Measurements from ENCODE around the gene SERF2. TPM values are rescaled to one million over a fixed set of nuclear protein-coding genes. Genes with fewer than 3 reads are reported as not detected.
"Not testable (repeated sequence)": the region's sequence is repeated elsewhere in the genome, so short reads cannot be mapped to it uniquely, and the experiment has no call there.

The SERF2 gene
- total RNA-seq, 1 donor from 2014 or later, result 578 TPM

DNA sequence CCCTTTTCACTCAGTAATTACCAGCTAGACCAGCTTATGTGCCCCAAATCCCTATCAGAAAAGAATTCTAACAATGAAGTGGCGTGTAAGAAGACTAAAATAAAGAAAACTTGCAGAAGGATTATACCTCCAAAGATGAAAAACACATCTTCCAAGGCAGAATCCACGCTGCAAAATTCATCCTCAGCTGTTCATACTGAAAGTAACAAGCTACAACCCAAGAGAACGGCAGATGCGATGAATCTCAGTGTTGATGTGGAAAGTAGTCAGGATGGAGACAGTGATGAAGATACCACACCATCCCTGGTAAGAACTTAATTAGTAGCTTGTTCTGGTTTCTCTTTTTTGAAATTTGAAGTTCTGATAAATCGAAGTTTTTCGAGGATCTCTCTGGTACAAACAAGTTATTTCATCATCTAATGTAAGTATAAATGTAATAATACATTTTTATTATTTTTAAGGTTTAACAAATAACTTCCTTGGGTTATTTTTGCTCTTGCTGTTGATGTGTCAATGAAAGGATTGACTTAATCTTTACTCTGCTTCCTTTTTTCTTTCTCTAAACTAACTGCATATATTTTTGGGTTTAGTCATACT is 36.0 kb downstream of the SERF2 start:
- TF ChIP-seq, protein P1, sequence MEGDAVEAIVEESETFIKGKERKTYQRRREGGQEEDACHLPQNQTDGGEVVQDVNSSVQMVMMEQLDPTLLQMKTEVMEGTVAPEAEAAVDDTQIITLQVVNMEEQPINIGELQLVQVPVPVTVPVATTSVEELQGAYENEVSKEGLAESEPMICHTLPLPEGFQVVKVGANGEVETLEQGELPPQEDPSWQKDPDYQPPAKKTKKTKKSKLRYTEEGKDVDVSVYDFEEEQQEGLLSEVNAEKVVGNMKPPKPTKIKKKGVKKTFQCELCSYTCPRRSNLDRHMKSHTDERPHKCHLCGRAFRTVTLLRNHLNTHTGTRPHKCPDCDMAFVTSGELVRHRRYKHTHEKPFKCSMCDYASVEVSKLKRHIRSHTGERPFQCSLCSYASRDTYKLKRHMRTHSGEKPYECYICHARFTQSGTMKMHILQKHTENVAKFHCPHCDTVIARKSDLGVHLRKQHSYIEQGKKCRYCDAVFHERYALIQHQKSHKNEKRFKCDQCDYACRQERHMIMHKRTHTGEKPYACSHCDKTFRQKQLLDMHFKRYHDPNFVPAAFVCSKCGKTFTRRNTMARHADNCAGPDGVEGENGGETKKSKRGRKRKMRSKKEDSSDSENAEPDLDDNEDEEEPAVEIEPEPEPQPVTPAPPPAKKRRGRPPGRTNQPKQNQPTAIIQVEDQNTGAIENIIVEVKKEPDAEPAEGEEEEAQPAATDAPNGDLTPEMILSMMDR (conservative IDR thresholded peaks at IDR 0.05), result no peak
- Mint-ChIP-seq H3K36me3 (ENCODE audit: low read depth) (peaks cover 11% of the 10 kb centered on the region), H3K9me3 (peaks cover 5% of the 10 kb centered on the region), H3K4me1 (peaks cover 43% of the 10 kb centered on the region), H3K27ac (ENCODE audit: unreplicated experiment) (no peak overlapping the region), H3K4me3 (peak overlapping the region; percentile 96), H3K27me3 (ENCODE audit: low read depth) (no peaks in the 10 kb centered on the region)
- DNase-seq (ENCODE audit: low read depth, low spot score), result no peak

DNA sequence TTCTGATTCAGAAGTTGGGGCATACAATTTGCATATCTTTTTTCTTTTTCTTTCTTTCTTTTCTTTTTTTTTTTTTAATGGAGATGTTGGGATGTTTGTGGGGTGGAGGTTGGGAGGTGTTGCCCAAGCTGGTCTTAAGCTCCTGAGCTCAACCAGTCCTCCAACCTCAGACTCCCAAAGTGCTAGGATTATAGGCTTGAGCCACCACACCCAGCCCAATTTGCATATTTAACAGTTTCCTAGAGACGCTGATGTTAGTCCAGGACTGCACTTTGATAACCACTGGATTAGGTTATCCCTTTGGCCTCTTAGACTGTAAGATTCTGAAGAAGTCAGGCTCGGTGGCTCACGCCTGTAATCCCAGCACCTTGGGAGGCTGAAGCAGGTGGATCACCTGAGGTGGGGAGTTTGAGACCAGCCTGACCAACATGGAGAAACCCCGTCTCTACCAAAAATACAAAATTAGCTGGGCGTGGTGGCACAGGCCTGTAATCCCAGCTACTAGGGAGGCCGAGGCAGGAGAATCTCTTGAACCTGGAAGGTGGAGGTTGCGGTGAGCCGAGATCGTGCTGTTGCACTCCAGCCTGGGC is 37.9 kb downstream of the SERF2 start:
- H3K4me1 Mint-ChIP-seq, result peaks cover 32% of the 10 kb centered on the region
- H3K4me3 Mint-ChIP-seq, result peak overlapping the region; percentile 41
- not testable (repeated sequence) for H3K9me3 Mint-ChIP-seq; H3K36me3 Mint-ChIP-seq (ENCODE audit: low read depth); H3K27ac Mint-ChIP-seq (ENCODE audit: unreplicated experiment); DNase-seq (ENCODE audit: low read depth, low spot score); H3K27me3 Mint-ChIP-seq (ENCODE audit: low read depth)

DNA sequence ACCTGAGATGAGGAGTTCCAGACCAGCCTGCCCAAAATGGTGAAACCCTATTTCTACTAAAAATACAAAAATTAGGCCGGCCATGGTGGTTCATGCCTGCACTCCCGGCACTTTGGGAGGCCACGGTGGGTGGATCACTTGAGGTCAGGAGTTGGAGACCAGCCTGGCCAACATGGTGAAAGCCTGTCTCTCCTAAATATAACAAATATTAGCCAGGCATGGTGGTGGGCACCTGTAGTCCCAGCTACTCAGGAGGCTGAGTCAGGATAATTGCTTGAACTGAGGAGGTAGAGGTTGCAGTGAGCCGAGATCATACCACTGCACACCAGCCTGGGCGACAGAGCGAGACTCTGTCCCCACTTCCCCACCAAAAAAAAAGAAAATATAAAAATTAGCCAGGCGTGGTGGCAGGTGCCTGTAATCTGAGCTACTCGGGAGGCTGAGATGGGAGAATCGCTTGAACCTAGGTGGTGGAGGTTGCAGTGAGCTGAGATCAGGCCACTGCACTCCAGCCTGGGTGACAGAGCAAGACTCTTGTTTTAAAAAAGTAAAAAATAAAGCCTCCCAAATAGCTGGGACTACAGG is 38.7 kb downstream of the SERF2 start:
- H3K4me3 Mint-ChIP-seq; H3K9me3 Mint-ChIP-seq; H3K27ac Mint-ChIP-seq (ENCODE audit: unreplicated experiment); H3K27me3 Mint-ChIP-seq (ENCODE audit: low read depth); H3K36me3 Mint-ChIP-seq (ENCODE audit: low read depth); DNase-seq (ENCODE audit: low read depth, low spot score): not testable (repeated sequence)
- H3K4me1 Mint-ChIP-seq, result peaks cover 32% of the 10 kb centered on the region

DNA sequence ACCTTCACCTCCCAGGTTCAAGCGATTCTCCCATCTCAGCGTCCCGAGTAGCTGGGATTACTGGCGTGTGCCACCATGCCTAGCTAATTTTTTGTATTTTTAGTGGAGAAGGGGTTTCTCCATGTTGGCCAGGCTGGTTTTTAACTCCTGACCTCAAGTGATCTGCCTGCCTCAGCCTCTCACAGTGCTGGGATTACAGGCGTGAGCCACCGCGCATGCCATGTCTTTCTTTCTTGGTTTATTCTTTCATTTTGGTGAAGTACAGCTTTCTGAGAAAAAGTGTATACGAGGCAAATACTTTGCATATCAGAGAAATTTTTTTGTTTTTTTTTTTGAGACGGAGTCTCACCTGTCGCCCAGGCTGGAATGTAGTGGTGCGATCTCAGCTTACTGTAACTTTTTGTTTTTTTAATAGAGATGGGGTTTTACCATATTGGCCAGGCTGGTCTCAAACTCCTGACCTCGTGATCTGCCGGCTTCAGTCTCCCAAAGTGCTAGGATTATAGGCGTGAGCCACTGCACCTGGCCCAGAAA is 39.5 kb downstream of the SERF2 start:
- not testable (repeated sequence) for DNase-seq (ENCODE audit: low read depth, low spot score); H3K9me3 Mint-ChIP-seq; H3K27ac Mint-ChIP-seq (ENCODE audit: unreplicated experiment); H3K36me3 Mint-ChIP-seq (ENCODE audit: low read depth); H3K27me3 Mint-ChIP-seq (ENCODE audit: low read depth)
- H3K4me1 Mint-ChIP-seq, result peaks cover 32% of the 10 kb centered on the region
- peak overlapping the region; percentile 45 for H3K4me3 Mint-ChIP-seq

DNA sequence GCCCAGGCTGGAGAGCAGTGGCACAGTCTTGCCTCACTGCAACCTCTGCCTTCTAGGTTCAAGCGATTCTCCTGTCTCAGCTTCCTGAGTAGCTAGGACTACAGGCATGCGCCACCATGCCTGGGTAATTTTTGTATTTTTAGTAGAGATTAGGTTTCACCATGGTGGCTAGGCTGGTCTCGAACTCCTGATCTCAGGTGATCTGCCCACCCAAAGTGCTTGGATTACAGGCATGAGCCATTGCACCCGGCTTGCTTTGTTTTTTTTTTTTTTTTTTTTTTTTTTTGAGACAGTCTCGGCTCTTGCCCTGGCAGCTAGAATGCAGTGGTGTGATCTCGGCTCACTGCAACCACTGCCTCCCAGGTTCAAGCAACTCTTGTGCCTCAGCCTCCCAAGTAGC is 40.4 kb downstream of the SERF2 start:
- not testable (repeated sequence) for H3K36me3 Mint-ChIP-seq (ENCODE audit: low read depth); H3K4me3 Mint-ChIP-seq

DNA sequence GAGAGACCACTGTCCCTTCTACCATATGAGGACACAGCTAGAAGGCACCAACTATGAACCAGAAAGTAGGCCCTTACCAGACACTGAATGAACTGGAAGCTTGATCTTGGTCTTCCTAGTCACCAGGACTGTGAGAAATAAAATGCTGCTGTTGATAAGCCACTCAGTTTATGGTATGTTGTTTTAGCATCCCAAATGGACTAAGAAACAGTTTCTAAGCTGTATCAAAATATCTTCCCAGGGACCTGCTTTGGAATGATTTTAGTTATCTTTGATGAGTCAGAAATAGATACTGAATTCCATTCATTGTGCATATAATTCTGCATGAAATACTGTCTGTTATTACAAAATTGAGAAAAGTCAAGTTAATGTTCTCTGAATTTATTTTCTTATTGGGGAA is 53.3 kb downstream of the SERF2 start:
- H3K36me3 Mint-ChIP-seq (ENCODE audit: low read depth), result peaks cover 7% of the 10 kb centered on the region
- TF ChIP-seq, protein P1 (conservative IDR thresholded peaks at IDR 0.05), result no peak
- H3K27ac Mint-ChIP-seq (ENCODE audit: unreplicated experiment), result no peak overlapping the region
- no peaks in the 10 kb centered on the region for H3K4me1 Mint-ChIP-seq
- H3K9me3 Mint-ChIP-seq, result no peaks in the 10 kb centered on the region
- DNase-seq (ENCODE audit: low read depth, low spot score), result no peak
- H3K27me3 Mint-ChIP-seq (ENCODE audit: low read depth), result no peaks in the 10 kb centered on the region
- no peak overlapping the region for H3K4me3 Mint-ChIP-seq

More for the DNA sequence above, 40.4 kb downstream of the SERF2 start:
- peaks cover 24% of the 10 kb centered on the region for H3K4me1 Mint-ChIP-seq
- not testable (repeated sequence) for H3K9me3 Mint-ChIP-seq; DNase-seq (ENCODE audit: low read depth, low spot score); H3K27ac Mint-ChIP-seq (ENCODE audit: unreplicated experiment); H3K27me3 Mint-ChIP-seq (ENCODE audit: low read depth)

Small RNA genes within 50 kb of the gene (microRNA-seq; reads per million reads assigned to microRNA genes)
- gene MIR1282, result not detected

Other genes with a start within 250 kb of the SERF2 start
- 33.1 and 37.9 TPM in 2 replicates for gene PPIP5K1, start 202.1 kb upstream of the SERF2 start, total RNA-seq
- 1.9 and 4.5 TPM in 2 replicates for gene CKMT1B, start 198.3 kb upstream of the SERF2 start, total RNA-seq
- 0.19 and 0.30 TPM in 2 replicates for gene STRC, start 173.5 kb upstream of the SERF2 start, total RNA-seq
- 2.7 and 2.8 TPM in 2 replicates for gene CATSPER2, start 143.5 kb upstream of the SERF2 start, total RNA-seq
- gene CKMT1A, start 98.5 kb upstream of the SERF2 start, total RNA-seq, result 4.9 and 5.3 TPM in 2 replicates
- 342 and 351 TPM in 2 replicates for gene PDIA3, start 45.9 kb upstream of the SERF2 start, total RNA-seq
- 1.3 and 2.7 TPM in 2 replicates for gene ELL3, start 15.4 kb upstream of the SERF2 start, total RNA-seq
- 0.23 and 0.35 TPM in 2 replicates for gene SERINC4, start 7.9 kb downstream of the SERF2 start, total RNA-seq
- gene HYPK, start 8.3 kb downstream of the SERF2 start, total RNA-seq, result 12.0 and 19.8 TPM in 2 replicates
- gene MFAP1, start 32.4 kb downstream of the SERF2 start, total RNA-seq, result 41.0 TPM in 2 replicates
- 40.2 and 41.3 TPM in 2 replicates for gene WDR76, start 34.7 kb downstream of the SERF2 start, total RNA-seq

All from neural crest cell (in vitro differentiated cells).